Endothelial cell of umbilical vein (primary cell): ENCODE measurements around the gene MTA1. TPM values are rescaled to one million over a fixed set of nuclear protein-coding genes. Genes with fewer than 3 reads are reported as not detected.

Experiments used
- BruUV-seq: library from RNA; stranded (reverse); fragments of 400-500 nt; replicated peaks from 2 replicates; lab custom pipeline; 2021; lab: Mats Ljungman, UMichigan
- CTCF ChIA-PET: fragments of 300-600, 350-600 bp; sonication (Branson Sonifier 250); formaldehyde crosslinking; loops from one replicate; lab custom pipeline; 2021; ENCODE audit warnings: antibody characterized with exemption, inconsistent platforms; lab: Charles Lee
- POLR2A ChIA-PET: fragments of 300-600, 350-600 bp; sonication (Branson Sonifier 250); formaldehyde crosslinking; loops from one replicate; lab custom pipeline; 2021; ENCODE audit warnings: antibody characterized with exemption, inconsistent platforms; lab: Charles Lee
- DNase-seq: peaks from one replicate; pipeline ENCODE4 v3.0.0-alpha.2; 2011; ENCODE audit warnings: low read depth, low spot score
- FAIRE-seq: peaks from 2 replicates; lab custom pipeline; 2011; peaks lifted over from hg19 to GRCh38; lab: Jason Lieb, UNC
- H2AFZ ChIP-seq: 2 replicates; pipeline ENCODE4 v1.6.0; 2012; ENCODE audit warnings: low read depth, low read length, control low read depth, inconsistent platforms
- H3K27ac ChIP-seq: 2 replicates; pipeline ENCODE4 v1.5.1; 2011; ENCODE audit warnings: low read depth, mild to moderate bottlenecking, control low read depth, low read length, moderate library complexity; ENCODE audit not compliant: insufficient read depth
- H3K27me3 ChIP-seq, 2 experiments: 2 replicates each; pipeline versions ENCODE4 v1.6.0 to v1.6.1; 2011; ENCODE audit warnings: low read length in 2 of 2, mixed read lengths in 1 of 2; ENCODE audit not compliant: control insufficient read depth in 2 of 2, insufficient read depth in 2 of 2
- H3K36me3 ChIP-seq, 2 experiments: 2 replicates in 1 of 2; 3 replicates in 1 of 2; pipeline ENCODE4 v1.5.1; 2011; ENCODE audit warnings: low read length in 2 of 2, mild to moderate bottlenecking in 1 of 2, moderate library complexity in 1 of 2; ENCODE audit not compliant: control insufficient read depth in 2 of 2, insufficient read depth in 2 of 2; ENCODE audit errors: extremely low read depth in 1 of 2
- H3K4me1 ChIP-seq: 3 replicates; pipeline ENCODE4 v1.5.1; 2011; ENCODE audit warnings: mild to moderate bottlenecking, low read length; ENCODE audit not compliant: control insufficient read depth, insufficient read depth; ENCODE audit errors: extremely low read depth
- H3K4me2 ChIP-seq: 2 replicates; pipeline ENCODE4 v1.6.1; 2011; ENCODE audit warnings: low read length, control low read depth, mixed read lengths; ENCODE audit not compliant: insufficient read depth
- H3K4me3 ChIP-seq, 3 experiments: fragments of 200-600 bp in 1 of 3; sonication (generic), shearing (Covaris generic) in 1 of 3; replicated peaks in 1 of 3; 2 replicates each; pipeline ENCODE4 v1.5.1; 2011 to 2016; ENCODE audit warnings: control low read depth in 3 of 3, low read length in 3 of 3, mild to moderate bottlenecking in 2 of 3, inconsistent platforms in 1 of 3, low read depth in 1 of 3, moderate library complexity in 1 of 3; ENCODE audit not compliant: insufficient read depth in 1 of 3
- H3K79me2 ChIP-seq: 2 replicates; pipeline ENCODE4 v1.6.0; 2012; ENCODE audit warnings: low read length, inconsistent platforms; ENCODE audit not compliant: control insufficient read depth, insufficient read depth
- H3K9ac ChIP-seq: replicated peaks from 2 replicates; pipeline ENCODE3; 2011; ENCODE audit warnings: low read length, control low read depth; ENCODE audit not compliant: insufficient read depth; ENCODE audit errors: extremely low read depth
- H3K9me1 ChIP-seq: replicated peaks from 3 replicates; pipeline ENCODE4 v1.6.0; 2011; ENCODE audit warnings: mild to moderate bottlenecking, low read length; ENCODE audit not compliant: control insufficient read depth, insufficient read depth; ENCODE audit errors: extremely low read depth
- H3K9me3 ChIP-seq: replicated peaks from 2 replicates; pipeline ENCODE4 v1.5.1; 2012; ENCODE audit warnings: low read length, inconsistent platforms; ENCODE audit not compliant: control insufficient read depth, insufficient read depth
- H4K20me1 ChIP-seq: replicated peaks from 2 replicates; pipeline ENCODE3; 2011; ENCODE audit warnings: mild to moderate bottlenecking, low read length; ENCODE audit not compliant: control insufficient read depth, insufficient read depth; ENCODE audit errors: extremely low read depth
- CTCF ChIP-seq, 2 donors: IDR thresholded peaks; 1 replicate in 1 of 2; 2 replicates in 1 of 2; pipeline ENCODE4 v1.5.1; 2011; ENCODE audit warnings: low read length in 2 of 2, mild to moderate bottlenecking in 2 of 2, moderate library complexity in 2 of 2, control low read depth in 1 of 2, inconsistent platforms in 1 of 2, low read depth in 1 of 2; ENCODE audit not compliant: insufficient read depth in 1 of 2; ENCODE audit errors: extremely low read depth in 1 of 2
- EZH2 ChIP-seq: IDR thresholded peaks from 2 replicates; pipeline ENCODE4 v1.6.1; 2012; ENCODE audit warnings: borderline replicate concordance, low read depth, mild to moderate bottlenecking, moderate library complexity, low read length, inconsistent platforms; ENCODE audit not compliant: severe bottlenecking
- FOS ChIP-seq: IDR thresholded peaks from 2 replicates; pipeline ENCODE4 v1.6.1; 2011; ENCODE audit warnings: mild to moderate bottlenecking, low read length, moderate library complexity, borderline replicate concordance; ENCODE audit not compliant: insufficient read depth
- GATA2 ChIP-seq: IDR thresholded peaks from 2 replicates; pipeline ENCODE4 v1.7.0; 2011; ENCODE audit warnings: low read depth, mild to moderate bottlenecking, moderate library complexity, mixed read lengths, low read length; ENCODE audit not compliant: insufficient read length, insufficient read depth
- JUN ChIP-seq: IDR thresholded peaks from 2 replicates; pipeline ENCODE4 v1.6.1; 2011; ENCODE audit warnings: borderline replicate concordance, low read depth; ENCODE audit not compliant: insufficient read length, insufficient read depth
- MAX ChIP-seq: IDR thresholded peaks from 2 replicates; pipeline ENCODE4 v1.6.1; 2011; ENCODE audit not compliant: insufficient read depth, insufficient read length
- MYC ChIP-seq: IDR thresholded peaks from one replicate; pipeline ENCODE4 v1.6.1; 2011; ENCODE audit warnings: mild to moderate bottlenecking, low read depth, low read length
- POLR2A ChIP-seq: IDR thresholded peaks from 2 replicates; pipeline ENCODE4 v1.6.1; 2012; ENCODE audit warnings: low read depth, mild to moderate bottlenecking, control low read depth, low read length
- POLR2AphosphoS5 ChIP-seq: IDR thresholded peaks from 2 replicates; pipeline ENCODE4 v1.6.1; 2012; ENCODE audit warnings: low read depth, mild to moderate bottlenecking, control low read depth, low read length, moderate library complexity; ENCODE audit not compliant: insufficient read depth
- dilution Hi-C: fragments of 300-500 bp; cut with MboI; formaldehyde crosslinking; loops from one replicate; pipeline ENCODE4 v1.15.0; 2019; ENCODE audit warnings: low sequenced_read_pairs; ENCODE audit not compliant: extremely low pct_ligation_motif_present
- intact Hi-C: fragments of 100-400 bp; cut with micrococcal nuclease; formaldehyde crosslinking; loops from one replicate; pipeline ENCODE4 v1.10.0; 2022
- polyA plus RNA-seq, 4 experiments: library from polyadenylated mRNA; depleted of rRNA in 3 of 4; stranded (reverse) in 3 of 4; unstranded in 1 of 4; fragments of >200 nt; gene quantifications; 2 replicates each; pipeline versions ENCODE4 v1.2.1 to v1.2.3, GENCODE V29; 2011 to 2012; ENCODE audit warnings: missing spikeins in 1 of 4
- total RNA-seq: library from RNA; stranded (reverse); gene quantifications from 2 replicates; pipeline ENCODE4 v1.2.3, GENCODE V29; 2021

The MTA1 gene
- total and polyA plus RNA-seq, 2 donors (not counting 3 experiments of a cell fraction or from before 2014, with no cell fraction given), result 85.2 to 167 TPM

GRCh38 chr14:105395538-105395854 is 24.1 kb upstream of the MTA1 start:
- peaks cover 21% of the 10 kb centered on the region for H3K4me1 ChIP-seq
- H3K9me3 ChIP-seq, result no peaks in the 10 kb centered on the region
- TF ChIP-seq GATA2 (no peak), POLR2AphosphoS5 (no peak), MAX (no peak), MYC (no peak), EZH2 (no peak), CTCF (IDR thresholded peaks at IDR 0.05; ENCODE audit: extremely low read depth in 1 of 2, insufficient read depth in 1 of 2, low read depth in 1 of 2, low read length in 2 of 2) (no peak), POLR2A (no peak), FOS (no peak), JUN (no peak)
- H4K20me1 ChIP-seq, result no peaks in the 10 kb centered on the region
- FAIRE-seq (no peak), DNase-seq (no peak)
- H3K27me3 ChIP-seq, result no peaks in the 10 kb centered on the region
- H3K79me2 ChIP-seq, result peaks cover 4% of the 10 kb centered on the region
- BruUV-seq, result no TSS peak
- intact Hi-C loops, result loop anchor here (5.0 kb wide), 1 partner anchor 37 kb away; no protein-coding TSS in a partner anchor
- H3K9me1 ChIP-seq, result no peaks in the 10 kb centered on the region
- H2AFZ ChIP-seq, result no peak overlapping the region
- POLR2A ChIA-PET, result no interaction called here
- H3K4me3 ChIP-seq, result no peak overlapping the region
- CTCF ChIA-PET, result interaction anchor here (1.2 to 2.3 kb wide), 2 partner anchors 8 to 25 kb away, joined by 3 to 9 read pairs; no protein-coding TSS in a partner anchor
- H3K36me3 ChIP-seq, result no peaks in the 10 kb centered on the region
- no peak overlapping the region for H3K4me2 ChIP-seq
- no peak overlapping the region for H3K27ac ChIP-seq
- H3K9ac ChIP-seq, result no peak overlapping the region
- dilution Hi-C loops, result no loop called here
